GM21576 (cell line): Measurements from ENCODE around the gene PTPRO.

ENCODE experiments used
- ATAC-seq: cut with Tn5 transposase; IDR thresholded peaks from one replicate; pipeline ENCODE4 v1.9.1; 2021; ENCODE audit warnings: mild to moderate bottlenecking, moderate library complexity; ENCODE audit not compliant: unreplicated experiment

The PTPRO gene

GRCh38 chr12:15346488-15346887 lies 24.2 kb downstream of the PTPRO start:
- ATAC-seq = no peak

- no peak for ATAC-seq
Measured at GRCh38 chr12:15350643-15351042, 28.3 kb downstream of the PTPRO start.

GRCh38 chr12:15355766-15356165 lies 33.5 kb downstream of the PTPRO start:
- ATAC-seq = no peak

GRCh38 chr12:15356951-15357364 lies 34.6 kb downstream of the PTPRO start:
- no peak for ATAC-seq

- ATAC-seq = no peak
Measured at GRCh38 chr12:15364221-15365160, 42.2 kb downstream of the PTPRO start.

GRCh38 chr12:15368812-15369211 lies 46.5 kb downstream of the PTPRO start:
- ATAC-seq = no peak

- ATAC-seq = no peak
Measured at GRCh38 chr12:15372352-15372751, 50.0 kb downstream of the PTPRO start.

- no peak for ATAC-seq
Measured at GRCh38 chr12:15387772-15388171, 65.5 kb downstream of the PTPRO start.

GRCh38 chr12:15389561-15389960 lies 67.3 kb downstream of the PTPRO start:
- ATAC-seq = no peak

- no peak for ATAC-seq
Measured at GRCh38 chr12:15393037-15393436, 70.7 kb downstream of the PTPRO start.

- no peak for ATAC-seq
Measured at GRCh38 chr12:15393995-15394394, 71.7 kb downstream of the PTPRO start.

- no peak for ATAC-seq
Measured at GRCh38 chr12:15404485-15404884, 82.2 kb downstream of the PTPRO start.

- no peak for ATAC-seq
Measured at GRCh38 chr12:15405606-15406005, 83.3 kb downstream of the PTPRO start.

GRCh38 chr12:15407025-15407424 lies 84.7 kb downstream of the PTPRO start:
- no peak for ATAC-seq

GRCh38 chr12:15411842-15412241 lies 89.5 kb downstream of the PTPRO start:
- ATAC-seq = no peak

GRCh38 chr12:15417691-15418090 lies 95.4 kb downstream of the PTPRO start:
- no peak for ATAC-seq

- ATAC-seq = no peak
Measured at GRCh38 chr12:15423629-15424028, 101.3 kb downstream of the PTPRO start.

- no peak for ATAC-seq
Measured at GRCh38 chr12:15427913-15428312, 105.6 kb downstream of the PTPRO start.

GRCh38 chr12:15428632-15429031 lies 106.3 kb downstream of the PTPRO start:
- no peak for ATAC-seq

GRCh38 chr12:15429262-15429661 lies 107.0 kb downstream of the PTPRO start:
- no peak for ATAC-seq

GRCh38 chr12:15435597-15435996 lies 113.3 kb downstream of the PTPRO start:
- ATAC-seq = no peak

- no peak for ATAC-seq
Measured at GRCh38 chr12:15439459-15439858, 117.2 kb downstream of the PTPRO start.

- ATAC-seq = no peak
Measured at GRCh38 chr12:15443050-15443449, 120.7 kb downstream of the PTPRO start.
